Liver (tissue), 9 donors: ENCODE data around the gene NOL9. TPM values are rescaled to one million over a fixed set of nuclear protein-coding genes. Genes with fewer than 3 reads are reported as not detected.

Source experiments
- DNase-seq: peaks from one replicate; pipeline ENCODE4 v3.0.0-alpha.2; 2017; ENCODE audit warnings: low spot score
- H3K27ac ChIP-seq, 2 donors: one replicate each; pipeline ENCODE4 v1.7.0; 2013; ENCODE audit warnings: inconsistent platforms in 2 of 2, low read length in 2 of 2, control low read depth in 1 of 2, low read depth in 1 of 2, mild to moderate bottlenecking in 1 of 2
- H3K27me3 ChIP-seq, 4 donors: one replicate each; pipeline versions ENCODE4 v1.6.1 to v1.7.0; 2013; ENCODE audit warnings: low read length in 3 of 4, inconsistent platforms in 1 of 4, mild to moderate bottlenecking in 1 of 4, moderate library complexity in 1 of 4; ENCODE audit not compliant: control insufficient read depth in 4 of 4, insufficient read depth in 4 of 4
- H3K36me3 ChIP-seq, 4 donors: one replicate each; pipeline versions ENCODE4 v1.6.1 to v1.7.0; 2013; ENCODE audit warnings: low read length in 3 of 4, mild to moderate bottlenecking in 3 of 4, low read depth in 1 of 4, moderate library complexity in 1 of 4; ENCODE audit not compliant: control insufficient read depth in 4 of 4, insufficient read depth in 3 of 4
- H3K4me1 ChIP-seq, 4 donors: one replicate each; pipeline versions ENCODE4 v1.6.1 to v1.7.0; 2013; ENCODE audit warnings: low read length in 3 of 4, mild to moderate bottlenecking in 3 of 4, moderate library complexity in 1 of 4; ENCODE audit not compliant: control insufficient read depth in 4 of 4, insufficient read depth in 4 of 4
- H3K4me3 ChIP-seq, 3 donors: one replicate each; pipeline versions ENCODE4 v1.6.1 to v1.7.0; 2013; ENCODE audit warnings: low read length in 3 of 3, control low read depth in 1 of 3, low read depth in 1 of 3, mild to moderate bottlenecking in 1 of 3
- H3K9ac ChIP-seq, 2 donors: one replicate each; pipeline ENCODE4 v1.7.0; 2013; ENCODE audit warnings: low read length in 2 of 2, mild to moderate bottlenecking in 2 of 2, moderate library complexity in 2 of 2, control low read depth in 1 of 2, low read depth in 1 of 2
- H3K9me3 ChIP-seq, 4 donors: one replicate each; pipeline versions ENCODE4 v1.6.1 to v1.7.0; 2013; ENCODE audit warnings: low read length in 3 of 4; ENCODE audit not compliant: control insufficient read depth in 4 of 4
- EGR1 ChIP-seq, 2 donors: IDR thresholded peaks; 2 replicates each; pipeline ENCODE4 v1.6.1; 2016 to 2018; ENCODE audit warnings: antibody characterized with exemption in 2 of 2, low read depth in 2 of 2
- FOXA1 ChIP-seq: IDR thresholded peaks from 2 replicates; pipeline ENCODE4 v1.6.1; 2016; ENCODE audit warnings: antibody characterized with exemption
- FOXA2 ChIP-seq: IDR thresholded peaks from 2 replicates; pipeline ENCODE4 v1.6.1; 2016; ENCODE audit warnings: antibody characterized with exemption
- GABPA ChIP-seq, 2 donors: IDR thresholded peaks in 1 of 2; conservative IDR thresholded peaks in 1 of 2; 2 replicates each; pipeline ENCODE4 v1.6.1; 2016; ENCODE audit warnings: antibody characterized with exemption in 2 of 2, mild to moderate bottlenecking in 1 of 2, moderate library complexity in 1 of 2
- HNF4A ChIP-seq, 2 donors: conservative IDR thresholded peaks; 2 replicates each; pipeline ENCODE4 v1.6.1; 2016; ENCODE audit warnings: antibody characterized with exemption in 2 of 2, mild to moderate bottlenecking in 2 of 2
- HNF4G ChIP-seq: IDR thresholded peaks from 2 replicates; pipeline ENCODE4 v1.6.1; 2016; ENCODE audit warnings: antibody characterized with exemption
- JUND ChIP-seq, 2 donors: IDR thresholded peaks; 2 replicates each; pipeline ENCODE4 v1.6.1; 2016; ENCODE audit warnings: antibody characterized with exemption in 2 of 2
- NR2F2 ChIP-seq: IDR thresholded peaks from 2 replicates; pipeline ENCODE4 v1.6.1; 2016; ENCODE audit warnings: antibody characterized with exemption
- RAD21 ChIP-seq, 2 donors: IDR thresholded peaks; 2 replicates each; pipeline ENCODE4 v1.6.1; 2016; ENCODE audit warnings: antibody characterized with exemption in 2 of 2, mild to moderate bottlenecking in 2 of 2
- RXRA ChIP-seq, 2 donors: IDR thresholded peaks; 2 replicates each; pipeline ENCODE4 v1.6.1; 2017 to 2018; ENCODE audit warnings: antibody characterized with exemption in 2 of 2, mild to moderate bottlenecking in 1 of 2
- SP1 ChIP-seq: IDR thresholded peaks from 2 replicates; pipeline ENCODE4 v1.6.1; 2018; ENCODE audit warnings: antibody characterized with exemption, mild to moderate bottlenecking
- TAF1 ChIP-seq: conservative IDR thresholded peaks from 2 replicates; pipeline ENCODE4 v1.6.1; 2016; ENCODE audit warnings: antibody characterized with exemption, mild to moderate bottlenecking
- YY1 ChIP-seq: IDR thresholded peaks from 2 replicates; pipeline ENCODE4 v1.6.1; 2016; ENCODE audit warnings: antibody characterized with exemption, mild to moderate bottlenecking
- WGBS: extraction: QIAGEN DNeasy Blood & Tissue Kit; methylation state at CpG from one replicate; pipeline ENCODE4 v1.1.7; 2013; 5-methylcytosine and 5-hydroxymethylcytosine counted together
- polyA plus RNA-seq, 2 donors: library from polyadenylated mRNA; stranded (reverse) in 1 of 2; unstranded in 1 of 2; fragments of 200-250 nt in 1 of 2; fragments of >200 nt in 1 of 2; fragmentation: Nextera tagmentation in 1 of 2; extraction: Ambion mirVana in 1 of 2; gene quantifications; one replicate each; pipeline versions ENCODE4 v1.2.1 to v1.2.3, GENCODE V29; 2013 to 2015
- total RNA-seq, 2 donors: library from RNA; depleted of rRNA; stranded (reverse); fragments of >200 nt; gene quantifications; one replicate each; pipeline ENCODE4 v1.2.3, GENCODE V29; 2014
- TF ChIP-seq, protein P1 (sequence below): IDR thresholded peaks from 2 replicates; pipeline ENCODE4 v1.6.1; 2016; ENCODE audit warnings: antibody characterized with exemption
- TF ChIP-seq, protein P2 (sequence below): IDR thresholded peaks from 2 replicates; pipeline ENCODE4 v1.6.1; 2016; ENCODE audit warnings: antibody characterized with exemption
- TF ChIP-seq, protein P3 (sequence below): fragments of 150-350 bp; IDR thresholded peaks from 2 replicates; pipeline ENCODE4 v1.5.1; 2017; ENCODE audit warnings: improper control_type of control experiment, low read depth, low read length; ENCODE audit not compliant: missing input control
- TF ChIP-seq, protein P4 (sequence below): IDR thresholded peaks from 2 replicates; pipeline ENCODE4 v1.6.1; 2016; ENCODE audit warnings: antibody characterized with exemption
- TF ChIP-seq, protein P5 (sequence below): IDR thresholded peaks from 2 replicates; pipeline ENCODE4 v1.6.1; 2016; ENCODE audit warnings: antibody characterized with exemption, mild to moderate bottlenecking
- donor health status: healthy.
- donor health status: healthy.
- donor health status: healthy.
- donor health status: healthy.
- donor health status: healthy.

Gene NOL9
- total and polyA plus RNA-seq, 4 donors, result 2.1 to 15.1 (median 9.4) TPM

DNA sequence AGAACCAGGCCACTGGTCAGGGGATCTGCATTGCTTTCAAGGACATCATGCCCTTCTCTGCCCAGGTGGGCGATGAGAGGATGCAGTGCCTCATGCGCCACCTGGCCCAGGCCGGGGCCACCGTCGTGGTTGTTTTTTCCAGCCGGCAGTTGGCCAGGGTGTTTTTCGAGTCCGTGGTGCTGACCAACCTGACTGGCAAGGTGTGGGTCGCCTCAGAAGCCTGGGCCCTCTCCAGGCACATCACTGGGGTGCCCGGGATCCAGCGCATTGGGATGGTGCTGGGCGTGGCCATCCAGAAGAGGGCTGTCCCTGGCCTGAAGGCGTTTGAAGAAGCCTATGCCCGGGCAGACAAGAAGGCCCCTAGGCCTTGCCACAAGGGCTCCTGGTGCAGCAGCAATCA, 20.5 kb upstream of the NOL9 start:
- Histone ChIP-seq H3K27ac (no peak overlapping the region), H3K9me3 (no peaks in the 10 kb centered on the region), H3K4me3 (no peak overlapping the region), H3K27me3 (no peaks in the 10 kb centered on the region), H3K9ac (no peak overlapping the region), H3K4me1 (peaks cover 6 to 17% (median 11%) of the 10 kb centered on the region in 4 donors), H3K36me3 (no peaks in the 10 kb centered on the region)
- TF ChIP-seq RAD21 (IDR thresholded peaks at IDR 0.05) (no peak), SP1 (no peak), YY1 (no peak), TAF1 (no peak), EGR1 (IDR thresholded peaks at IDR 0.05; ENCODE audit: low read depth in 2 of 2) (no peak), FOXA2 (no peak), HNF4G (no peak), GABPA (IDR thresholded peaks at IDR 0.05 in 1 of 2, conservative IDR thresholded peaks at IDR 0.05 in 1 of 2) (no peak), FOXA1 (no peak), HNF4A (conservative IDR thresholded peaks at IDR 0.05) (no peak), NR2F2 (no peak), RXRA (IDR thresholded peaks at IDR 0.05) (no peak), JUND (IDR thresholded peaks at IDR 0.05) (no peak)
- TF ChIP-seq, protein P1, sequence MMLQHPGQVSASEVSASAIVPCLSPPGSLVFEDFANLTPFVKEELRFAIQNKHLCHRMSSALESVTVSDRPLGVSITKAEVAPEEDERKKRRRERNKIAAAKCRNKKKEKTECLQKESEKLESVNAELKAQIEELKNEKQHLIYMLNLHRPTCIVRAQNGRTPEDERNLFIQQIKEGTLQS, result no peak
- TF ChIP-seq, protein P2, sequence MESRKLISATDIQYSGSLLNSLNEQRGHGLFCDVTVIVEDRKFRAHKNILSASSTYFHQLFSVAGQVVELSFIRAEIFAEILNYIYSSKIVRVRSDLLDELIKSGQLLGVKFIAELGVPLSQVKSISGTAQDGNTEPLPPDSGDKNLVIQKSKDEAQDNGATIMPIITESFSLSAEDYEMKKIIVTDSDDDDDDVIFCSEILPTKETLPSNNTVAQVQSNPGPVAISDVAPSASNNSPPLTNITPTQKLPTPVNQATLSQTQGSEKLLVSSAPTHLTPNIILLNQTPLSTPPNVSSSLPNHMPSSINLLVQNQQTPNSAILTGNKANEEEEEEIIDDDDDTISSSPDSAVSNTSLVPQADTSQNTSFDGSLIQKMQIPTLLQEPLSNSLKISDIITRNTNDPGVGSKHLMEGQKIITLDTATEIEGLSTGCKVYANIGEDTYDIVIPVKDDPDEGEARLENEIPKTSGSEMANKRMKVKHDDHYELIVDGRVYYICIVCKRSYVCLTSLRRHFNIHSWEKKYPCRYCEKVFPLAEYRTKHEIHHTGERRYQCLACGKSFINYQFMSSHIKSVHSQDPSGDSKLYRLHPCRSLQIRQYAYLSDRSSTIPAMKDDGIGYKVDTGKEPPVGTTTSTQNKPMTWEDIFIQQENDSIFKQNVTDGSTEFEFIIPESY, result no peak
- TF ChIP-seq, protein P3, sequence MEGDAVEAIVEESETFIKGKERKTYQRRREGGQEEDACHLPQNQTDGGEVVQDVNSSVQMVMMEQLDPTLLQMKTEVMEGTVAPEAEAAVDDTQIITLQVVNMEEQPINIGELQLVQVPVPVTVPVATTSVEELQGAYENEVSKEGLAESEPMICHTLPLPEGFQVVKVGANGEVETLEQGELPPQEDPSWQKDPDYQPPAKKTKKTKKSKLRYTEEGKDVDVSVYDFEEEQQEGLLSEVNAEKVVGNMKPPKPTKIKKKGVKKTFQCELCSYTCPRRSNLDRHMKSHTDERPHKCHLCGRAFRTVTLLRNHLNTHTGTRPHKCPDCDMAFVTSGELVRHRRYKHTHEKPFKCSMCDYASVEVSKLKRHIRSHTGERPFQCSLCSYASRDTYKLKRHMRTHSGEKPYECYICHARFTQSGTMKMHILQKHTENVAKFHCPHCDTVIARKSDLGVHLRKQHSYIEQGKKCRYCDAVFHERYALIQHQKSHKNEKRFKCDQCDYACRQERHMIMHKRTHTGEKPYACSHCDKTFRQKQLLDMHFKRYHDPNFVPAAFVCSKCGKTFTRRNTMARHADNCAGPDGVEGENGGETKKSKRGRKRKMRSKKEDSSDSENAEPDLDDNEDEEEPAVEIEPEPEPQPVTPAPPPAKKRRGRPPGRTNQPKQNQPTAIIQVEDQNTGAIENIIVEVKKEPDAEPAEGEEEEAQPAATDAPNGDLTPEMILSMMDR, result no peak
- TF ChIP-seq, protein P4, sequence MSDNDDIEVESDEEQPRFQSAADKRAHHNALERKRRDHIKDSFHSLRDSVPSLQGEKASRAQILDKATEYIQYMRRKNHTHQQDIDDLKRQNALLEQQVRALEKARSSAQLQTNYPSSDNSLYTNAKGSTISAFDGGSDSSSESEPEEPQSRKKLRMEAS, result no peak
- TF ChIP-seq, protein P5, sequence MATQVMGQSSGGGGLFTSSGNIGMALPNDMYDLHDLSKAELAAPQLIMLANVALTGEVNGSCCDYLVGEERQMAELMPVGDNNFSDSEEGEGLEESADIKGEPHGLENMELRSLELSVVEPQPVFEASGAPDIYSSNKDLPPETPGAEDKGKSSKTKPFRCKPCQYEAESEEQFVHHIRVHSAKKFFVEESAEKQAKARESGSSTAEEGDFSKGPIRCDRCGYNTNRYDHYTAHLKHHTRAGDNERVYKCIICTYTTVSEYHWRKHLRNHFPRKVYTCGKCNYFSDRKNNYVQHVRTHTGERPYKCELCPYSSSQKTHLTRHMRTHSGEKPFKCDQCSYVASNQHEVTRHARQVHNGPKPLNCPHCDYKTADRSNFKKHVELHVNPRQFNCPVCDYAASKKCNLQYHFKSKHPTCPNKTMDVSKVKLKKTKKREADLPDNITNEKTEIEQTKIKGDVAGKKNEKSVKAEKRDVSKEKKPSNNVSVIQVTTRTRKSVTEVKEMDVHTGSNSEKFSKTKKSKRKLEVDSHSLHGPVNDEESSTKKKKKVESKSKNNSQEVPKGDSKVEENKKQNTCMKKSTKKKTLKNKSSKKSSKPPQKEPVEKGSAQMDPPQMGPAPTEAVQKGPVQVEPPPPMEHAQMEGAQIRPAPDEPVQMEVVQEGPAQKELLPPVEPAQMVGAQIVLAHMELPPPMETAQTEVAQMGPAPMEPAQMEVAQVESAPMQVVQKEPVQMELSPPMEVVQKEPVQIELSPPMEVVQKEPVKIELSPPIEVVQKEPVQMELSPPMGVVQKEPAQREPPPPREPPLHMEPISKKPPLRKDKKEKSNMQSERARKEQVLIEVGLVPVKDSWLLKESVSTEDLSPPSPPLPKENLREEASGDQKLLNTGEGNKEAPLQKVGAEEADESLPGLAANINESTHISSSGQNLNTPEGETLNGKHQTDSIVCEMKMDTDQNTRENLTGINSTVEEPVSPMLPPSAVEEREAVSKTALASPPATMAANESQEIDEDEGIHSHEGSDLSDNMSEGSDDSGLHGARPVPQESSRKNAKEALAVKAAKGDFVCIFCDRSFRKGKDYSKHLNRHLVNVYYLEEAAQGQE, result no peak
- 90% methylated on average over 14 of the region's 14 CpGs for WGBS
- DNase-seq, result no peak
